Measurements from ENCODE around the gene TLR5. TPM values are rescaled to one million over a fixed set of nuclear protein-coding genes. Genes with fewer than 3 reads are reported as not detected.

The TLR5 gene
- total and polyA plus RNA-seq, 3 donors from 2014 or later: 4.2 to 13.8 (median 5.4) TPM

- Histone ChIP-seq H3K27ac (no peak overlapping the region), H3K27me3 (no peaks in the 10 kb centered on the region), H3K36me3 (ENCODE audit: low read depth, missing control alignments) (no peaks in the 10 kb centered on the region), H3K9me3 (no peaks in the 10 kb centered on the region), H3K4me3 (no peak overlapping the region), H3K4me1 (peaks cover 7% of the 10 kb centered on the region)
- DNase-seq: no peak
- TF ChIP-seq POLR2A (IDR thresholded peaks at IDR 0.05) (no peak), CTCF (IDR thresholded peaks at IDR 0.05) (no peak)
- WGBS, 2 donors: 45 to 50% methylated on average over 1 of the region's 1 CpG
- intact Hi-C loops (cut with DNase I; ENCODE audit: low total_unique reads): no loop called here
These were observed 36.7 kb upstream of the TLR5 start for GRCh38 chr1:223179786-223180185.

GRCh38 chr1:223179280-223179679, 36.2 kb upstream of the TLR5 start:
- Histone ChIP-seq H3K36me3 (ENCODE audit: low read depth, missing control alignments) (no peaks in the 10 kb centered on the region), H3K4me1 (peaks cover 7% of the 10 kb centered on the region), H3K4me3 (no peak overlapping the region), H3K27me3 (no peaks in the 10 kb centered on the region), H3K27ac (no peak overlapping the region), H3K9me3 (no peaks in the 10 kb centered on the region)
- intact Hi-C loops (cut with DNase I; ENCODE audit: low total_unique reads): no loop called here
- WGBS, 2 donors: 89 to 97% methylated on average over 3 of the region's 3 CpGs
- no peak for TF ChIP-seq CTCF (IDR thresholded peaks at IDR 0.05)
- no peak for TF ChIP-seq POLR2A (IDR thresholded peaks at IDR 0.05)
- no peak for DNase-seq

- intact Hi-C loops (cut with DNase I; ENCODE audit: low total_unique reads): no loop called here
- WGBS, 2 donors: 53 to 63% methylated on average over 4 to 5 of the region's 5 CpGs
- no peak for TF ChIP-seq CTCF (IDR thresholded peaks at IDR 0.05)
- TF ChIP-seq POLR2A (IDR thresholded peaks at IDR 0.05): no peak
- no peaks in the 10 kb centered on the region for H3K36me3 ChIP-seq (ENCODE audit: low read depth, missing control alignments)
- H3K4me3 ChIP-seq: no peak overlapping the region
- no peak overlapping the region for H3K27ac ChIP-seq
- no peaks in the 10 kb centered on the region for H3K9me3 ChIP-seq
- H3K27me3 ChIP-seq: no peaks in the 10 kb centered on the region
- peaks cover 7% of the 10 kb centered on the region for H3K4me1 ChIP-seq
- DNase-seq: peak; percentile 19
These were observed 34.6 kb upstream of the TLR5 start for GRCh38 chr1:223177681-223178080.

- WGBS, 2 donors: 90 to 98% methylated on average over 3 of the region's 3 CpGs
- H3K27me3 ChIP-seq: no peaks in the 10 kb centered on the region
- intact Hi-C loops (cut with DNase I; ENCODE audit: low total_unique reads): no loop called here
- no peaks in the 10 kb centered on the region for H3K36me3 ChIP-seq (ENCODE audit: low read depth, missing control alignments)
- peaks cover 7% of the 10 kb centered on the region for H3K4me1 ChIP-seq
- TF ChIP-seq POLR2A (IDR thresholded peaks at IDR 0.05) (no peak), CTCF (IDR thresholded peaks at IDR 0.05) (no peak)
- no peak overlapping the region for H3K27ac ChIP-seq
- no peaks in the 10 kb centered on the region for H3K9me3 ChIP-seq
- H3K4me3 ChIP-seq: no peak overlapping the region
- DNase-seq: no peak
These were observed 33.4 kb upstream of the TLR5 start for GRCh38 chr1:223176437-223176836.

- intact Hi-C loops (cut with DNase I; ENCODE audit: low total_unique reads): no loop called here
- TF ChIP-seq POLR2A (IDR thresholded peaks at IDR 0.05) (no peak), CTCF (IDR thresholded peaks at IDR 0.05) (no peak)
- H3K9me3 ChIP-seq: no peaks in the 10 kb centered on the region
- H3K36me3 ChIP-seq (ENCODE audit: low read depth, missing control alignments): no peaks in the 10 kb centered on the region
- no peak overlapping the region for H3K4me3 ChIP-seq
- WGBS, 2 donors: 78% methylated on average over 3 of the region's 3 CpGs
- no peak overlapping the region for H3K27ac ChIP-seq
- H3K4me1 ChIP-seq: no peaks in the 10 kb centered on the region
- peak; percentile 38 for DNase-seq
- H3K27me3 ChIP-seq: no peaks in the 10 kb centered on the region
These were observed 32.6 kb upstream of the TLR5 start for GRCh38 chr1:223175633-223176032.

All from testis (tissue), 3 donors.